Kidney (tissue), 14 donors: Measurements from ENCODE around the gene EIF2A. TPM values are rescaled to one million over a fixed set of nuclear protein-coding genes. Genes with fewer than 3 reads are reported as not detected.

Source experiments
- DNase-seq, 5 donors: peaks; one replicate each; pipeline ENCODE4 v3.0.0-alpha.2; 2013 to 2020
- FAIRE-seq: peaks from 2 replicates; lab custom pipeline; 2012; peaks lifted over from hg19 to GRCh38; lab: Jason Lieb, UNC
- H3K27ac ChIP-seq, 2 donors: one replicate each; pipeline ENCODE4 v1.7.0; 2013; ENCODE audit warnings: low read depth in 2 of 2, low read length in 2 of 2, inconsistent platforms in 1 of 2
- H3K27me3 ChIP-seq: one replicate; pipeline ENCODE4 v1.7.1; 2013; ENCODE audit warnings: low read length, inconsistent platforms; ENCODE audit not compliant: control insufficient read depth, insufficient read depth
- H3K36me3 ChIP-seq, 3 donors: one replicate each; pipeline versions ENCODE4 v1.7.0 to v1.7.1; 2013; ENCODE audit warnings: low read length in 3 of 3, control low read depth in 1 of 3, inconsistent platforms in 1 of 3; ENCODE audit not compliant: insufficient read depth in 3 of 3, control insufficient read depth in 2 of 3
- H3K4me1 ChIP-seq, 3 donors: one replicate each; pipeline versions ENCODE4 v1.7.0 to v1.7.1; 2013; ENCODE audit warnings: low read length in 3 of 3, inconsistent platforms in 1 of 3, low read depth in 1 of 3; ENCODE audit not compliant: control insufficient read depth in 2 of 3, insufficient read depth in 2 of 3
- H3K4me3 ChIP-seq, 3 donors: one replicate each; pipeline versions ENCODE4 v1.7.0 to v1.8.1; 2013; ENCODE audit warnings: low read length in 3 of 3, control low read depth in 1 of 3, inconsistent platforms in 1 of 3
- H3K9ac ChIP-seq, 3 donors: one replicate each; pipeline versions ENCODE4 v1.7.0 to v1.7.1; 2013; ENCODE audit warnings: low read length in 3 of 3, control low read depth in 1 of 3, inconsistent platforms in 1 of 3
- H3K9me3 ChIP-seq, 3 donors: one replicate each; pipeline versions ENCODE4 v1.7.0 to v1.7.1; 2013; ENCODE audit warnings: low read length in 3 of 3, control low read depth in 1 of 3, inconsistent platforms in 1 of 3; ENCODE audit not compliant: control insufficient read depth in 2 of 3, insufficient read depth in 1 of 3
- CTCF ChIP-seq: IDR thresholded peaks from 3 replicates; pipeline ENCODE4 v1.5.1; 2012; ENCODE audit warnings: mild to moderate bottlenecking, moderate library complexity, borderline replicate concordance; ENCODE audit not compliant: insufficient read depth; ENCODE audit errors: extremely low read depth
- intact Hi-C: fragments of 100-400 bp; cut with DNase I; formaldehyde crosslinking; loops from one replicate; pipeline ENCODE4 v1.11.1; 2022
- polyA plus RNA-seq: library from polyadenylated mRNA; stranded (reverse); fragments of 350-450 nt; fragmentation: Illumina TruSeq; extraction: RNeasy Lipid Tissue Mini Kit (QIAGEN cat#74804); gene quantifications from one replicate; pipeline ENCODE4 v1.2.3, GENCODE V29; 2014; ENCODE audit warnings: low read depth, low replicate concordance; ENCODE audit not compliant: insufficient read depth
- total RNA-seq: library from RNA; stranded (reverse); fragmentation: NEBNext Ultra II Directional; extraction: Animal tissue kit (Norgen Biotek cat#: 25700); gene quantifications from one replicate; pipeline ENCODE4 v1.2.1, GENCODE V29; 2021
- donor health status: control.
- donor health status: control.
- donor health status: control.
- donor health status: control.
- donor health status: control.
- donor health status: DM: yes; HTN: yes; CAD: no.
- donor health status: Normal renal cell carcinoma (clear cell type).

Gene EIF2A
- total and polyA plus RNA-seq, 2 donors from 2014 or later: 48.2 to 70.5 TPM

- no peak overlapping the region for H3K27ac ChIP-seq
- intact Hi-C loops: no loop called here
- TF ChIP-seq CTCF: no peak
- DNase-seq (no peak), FAIRE-seq (no peak)
- no peak overlapping the region for H3K9ac ChIP-seq
- no peaks in the 10 kb centered on the region for H3K27me3 ChIP-seq
- no peaks in the 10 kb centered on the region for H3K9me3 ChIP-seq
- no peaks in the 10 kb centered on the region for H3K4me1 ChIP-seq
- H3K36me3 ChIP-seq: peaks cover 4 to 24% (median 5%) of the 10 kb centered on the region in 3 donors
- no peak overlapping the region for H3K4me3 ChIP-seq
Observed at GRCh38 chr3:150555859-150556436, 9.4 kb downstream of the EIF2A start.

- H3K36me3 ChIP-seq: peaks cover 3 to 24% (median 5%) of the 10 kb centered on the region in 3 donors
Observed at GRCh38 chr3:150556792-150557191, 10.2 kb downstream of the EIF2A start.

GRCh38 chr3:150557725-150558124 is 11.1 kb downstream of the EIF2A start:
- Histone ChIP-seq H3K36me3 (peaks cover 3 to 24% (median 5%) of the 10 kb centered on the region in 3 donors), H3K27ac (no peak overlapping the region), H3K4me1 (no peaks in the 10 kb centered on the region), H3K4me3 (no peak overlapping the region), H3K9me3 (no peaks in the 10 kb centered on the region), H3K27me3 (no peaks in the 10 kb centered on the region), H3K9ac (no peak overlapping the region)
- no peak for FAIRE-seq
- TF ChIP-seq CTCF: no peak
- no peak for DNase-seq
- intact Hi-C loops: no loop called here

More at GRCh38 chr3:150556792-150557191, 10.2 kb downstream of the EIF2A start:
- no peaks in the 10 kb centered on the region for H3K27me3 ChIP-seq
- H3K4me1 ChIP-seq: no peaks in the 10 kb centered on the region
- DNase-seq: no peak
- H3K9ac ChIP-seq: no peak overlapping the region
- H3K9me3 ChIP-seq: no peaks in the 10 kb centered on the region
- no peak overlapping the region for H3K4me3 ChIP-seq
- intact Hi-C loops: no loop called here
- no peak for FAIRE-seq
- no peak overlapping the region for H3K27ac ChIP-seq
- no peak for TF ChIP-seq CTCF

GRCh38 chr3:150564243-150564642 is 17.7 kb downstream of the EIF2A start:
- Histone ChIP-seq H3K4me1 (no peaks in the 10 kb centered on the region), H3K36me3 (peaks cover 10 to 14% (median 11%) of the 10 kb centered on the region in 3 donors), H3K9ac (no peak overlapping the region), H3K27ac (no peak overlapping the region), H3K4me3 (no peak overlapping the region), H3K27me3 (no peaks in the 10 kb centered on the region), H3K9me3 (no peaks in the 10 kb centered on the region)
- TF ChIP-seq CTCF: no peak
- DNase-seq (no peak), FAIRE-seq (no peak)
- intact Hi-C loops: no loop called here
